ENCODE results near the gene MAPK1.
"Not testable (repeated sequence)": the region's sequence is repeated elsewhere in the genome, so short reads cannot be mapped to it uniquely, and the experiment has no call there.

The MAPK1 gene

DNA sequence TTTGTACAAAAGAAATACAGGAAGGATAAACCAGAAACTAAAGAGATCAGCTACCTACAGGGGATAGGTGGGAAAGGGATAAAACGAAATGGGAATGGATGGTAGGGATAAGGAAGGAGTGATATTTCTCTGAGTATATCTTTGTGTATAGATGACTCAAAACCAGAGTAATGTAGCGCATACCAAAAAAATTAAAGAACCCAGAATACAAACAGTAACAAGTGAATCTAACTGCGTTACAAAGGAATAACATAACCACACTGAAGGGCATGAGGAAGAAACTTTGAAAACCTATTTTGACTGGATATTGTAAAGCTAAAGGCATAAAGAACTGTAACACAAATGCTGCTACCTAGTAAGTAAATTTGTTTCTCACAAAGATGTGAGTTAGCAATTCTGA lies 37.9 kb downstream of the MAPK1 start:
- WGBS, 2 experiments (ENCODE audit: insufficient coverage in 2 of 2) = 100% methylated on average over 1 of the region's 3 CpGs; no CpG with 5 or more reads in 1 of the 2 experiments

DNA sequence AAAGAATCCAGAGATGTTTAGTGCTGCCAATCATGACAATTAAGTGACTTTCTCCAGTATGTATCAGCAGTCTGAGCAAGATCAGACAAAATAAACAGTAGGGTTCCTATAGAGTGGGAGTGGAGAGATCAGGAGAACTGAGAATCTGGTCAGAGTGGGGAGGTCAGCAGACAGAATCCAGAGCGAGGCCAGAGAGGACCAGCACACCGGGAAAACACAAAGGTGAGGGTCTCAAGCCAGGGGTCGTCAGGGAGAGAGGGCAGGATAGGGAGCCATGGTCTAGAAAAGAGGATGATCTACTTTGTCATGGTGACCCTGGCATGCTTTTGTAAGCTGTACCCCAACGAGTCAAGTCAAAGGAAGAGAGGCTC lies 39.2 kb downstream of the MAPK1 start:
- Histone ChIP-seq H3K4me3 (ENCODE audit: extremely low read depth, insufficient read depth, low read length, poor library complexity, severe bottlenecking) (no peak overlapping the region), H3K4me1 (ENCODE audit: control insufficient read depth, insufficient read depth, low read length, poor library complexity, severe bottlenecking) (peaks cover 13% of the 10 kb centered on the region), H3K27ac (ENCODE audit: low read depth, low read length, severe bottlenecking) (no peak overlapping the region), H3K36me3 (ENCODE audit: control insufficient read depth, insufficient read depth, low read length) (peaks cover 6% of the 10 kb centered on the region), H3K9me3 (ENCODE audit: control insufficient read depth, low read length) (no peaks in the 10 kb centered on the region)
- WGBS, 2 experiments (ENCODE audit: insufficient coverage in 2 of 2) = 85 to 100% methylated on average over 3 to 4 of the region's 4 CpGs

More for the DNA sequence above, 37.9 kb downstream of the MAPK1 start:
- no peaks in the 10 kb centered on the region for H3K9me3 ChIP-seq (ENCODE audit: control insufficient read depth, low read length)
- H3K4me1 ChIP-seq (ENCODE audit: control insufficient read depth, insufficient read depth, low read length, poor library complexity, severe bottlenecking) = peaks cover 13% of the 10 kb centered on the region
- H3K4me3 ChIP-seq (ENCODE audit: extremely low read depth, insufficient read depth, low read length, poor library complexity, severe bottlenecking) = no peak overlapping the region
- peaks cover 6% of the 10 kb centered on the region for H3K36me3 ChIP-seq (ENCODE audit: control insufficient read depth, insufficient read depth, low read length)
- no peak overlapping the region for H3K27ac ChIP-seq (ENCODE audit: low read depth, low read length, severe bottlenecking)

DNA sequence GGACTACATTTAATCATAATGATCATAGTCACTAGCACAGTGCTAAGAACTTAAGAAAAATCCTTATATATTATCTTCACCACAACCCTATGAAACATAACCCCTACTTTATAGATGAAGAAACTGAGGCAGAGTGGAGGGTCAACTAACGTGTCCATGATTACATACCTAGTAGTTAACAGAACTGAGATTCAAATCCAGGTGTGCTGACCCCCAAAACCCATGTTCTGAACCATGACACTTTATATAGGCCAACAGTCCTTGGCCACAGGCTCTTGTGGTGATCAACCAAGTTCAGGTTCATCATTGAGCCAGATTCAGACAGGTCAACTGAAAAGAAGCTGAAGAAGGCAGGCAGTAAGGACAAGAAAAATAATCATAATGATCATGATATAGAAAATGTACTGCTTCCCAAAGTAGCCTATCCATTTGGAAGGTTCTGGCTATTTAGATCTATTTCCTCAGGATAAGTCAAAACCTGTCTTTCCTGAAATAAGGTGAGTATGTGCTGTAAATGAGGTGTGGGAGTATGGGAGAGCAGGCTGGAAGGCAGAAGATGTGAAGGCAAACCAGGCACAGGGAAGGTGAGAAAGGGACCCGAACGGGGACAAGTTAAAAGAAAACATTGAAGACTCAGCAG lies 39.7 kb downstream of the MAPK1 start:
- Histone ChIP-seq H3K36me3 (ENCODE audit: control insufficient read depth, insufficient read depth, low read length) (peaks cover 6% of the 10 kb centered on the region), H3K4me1 (ENCODE audit: control insufficient read depth, insufficient read depth, low read length, poor library complexity, severe bottlenecking) (peaks cover 11% of the 10 kb centered on the region), H3K27ac (ENCODE audit: low read depth, low read length, severe bottlenecking) (no peak overlapping the region), H3K4me3 (ENCODE audit: extremely low read depth, insufficient read depth, low read length, poor library complexity, severe bottlenecking) (no peak overlapping the region), H3K9me3 (ENCODE audit: control insufficient read depth, low read length) (no peaks in the 10 kb centered on the region)
- 81 to 87% methylated on average over 2 of the region's 3 CpGs for WGBS, 2 experiments (ENCODE audit: insufficient coverage in 2 of 2)

DNA sequence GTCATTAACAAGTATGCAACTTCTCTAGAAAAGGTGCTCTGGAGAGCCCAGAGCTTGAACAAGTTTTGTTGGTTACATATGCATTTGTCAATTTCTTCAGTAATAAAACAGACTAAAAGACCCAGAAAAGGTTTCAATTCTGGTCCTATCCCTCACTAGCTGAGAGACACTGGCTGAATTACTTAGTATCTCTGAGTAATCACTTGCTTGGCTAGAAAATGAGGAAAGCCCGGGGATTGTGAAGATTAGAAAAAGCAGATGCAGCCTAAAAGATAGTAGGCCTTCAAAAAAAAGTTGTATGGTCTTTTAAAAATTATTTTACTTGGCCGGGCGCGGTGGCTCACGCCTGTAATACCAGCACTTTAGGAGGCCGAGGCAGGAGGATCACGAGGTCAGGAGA lies 41.2 kb downstream of the MAPK1 start:
- Histone ChIP-seq H3K4me1 (ENCODE audit: control insufficient read depth, insufficient read depth, low read length, poor library complexity, severe bottlenecking) (peaks cover 5% of the 10 kb centered on the region), H3K36me3 (ENCODE audit: control insufficient read depth, insufficient read depth, low read length) (no peaks in the 10 kb centered on the region), H3K9me3 (ENCODE audit: control insufficient read depth, low read length) (no peaks in the 10 kb centered on the region), H3K4me3 (ENCODE audit: extremely low read depth, insufficient read depth, low read length, poor library complexity, severe bottlenecking) (no peak overlapping the region), H3K27ac (ENCODE audit: low read depth, low read length, severe bottlenecking) (no peak overlapping the region)
- WGBS, 2 experiments (ENCODE audit: insufficient coverage in 2 of 2) = 96 to 100% methylated on average over 5 to 7 of the region's 7 CpGs

DNA sequence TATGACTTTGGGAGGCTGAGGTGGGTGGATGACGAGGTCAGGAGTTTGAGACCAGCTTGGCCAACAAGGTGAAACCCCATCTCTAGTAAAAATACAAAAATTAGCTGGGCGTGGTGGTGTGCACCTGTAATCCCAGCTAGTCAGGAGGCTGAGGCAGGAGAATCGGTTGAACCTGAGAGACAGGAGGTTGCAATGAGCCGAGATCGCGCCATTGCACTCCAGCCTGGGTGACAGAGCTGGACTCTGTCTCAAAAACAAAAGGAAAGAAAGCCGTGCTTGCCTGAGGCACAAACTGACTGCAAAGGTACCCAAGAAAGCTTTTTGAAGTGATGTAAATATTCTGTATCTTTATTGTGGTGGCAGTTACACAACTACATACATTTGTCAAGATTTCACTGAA lies 42.5 kb downstream of the MAPK1 start:
- 76 to 86% methylated on average over 6 of the region's 7 CpGs for WGBS, 2 experiments (ENCODE audit: insufficient coverage in 2 of 2)
- H3K4me3 ChIP-seq (ENCODE audit: extremely low read depth, insufficient read depth, low read length, poor library complexity, severe bottlenecking); H3K36me3 ChIP-seq (ENCODE audit: control insufficient read depth, insufficient read depth, low read length); H3K9me3 ChIP-seq (ENCODE audit: control insufficient read depth, low read length); H3K4me1 ChIP-seq (ENCODE audit: control insufficient read depth, insufficient read depth, low read length, poor library complexity, severe bottlenecking); H3K27ac ChIP-seq (ENCODE audit: low read depth, low read length, severe bottlenecking): not testable (repeated sequence)

DNA sequence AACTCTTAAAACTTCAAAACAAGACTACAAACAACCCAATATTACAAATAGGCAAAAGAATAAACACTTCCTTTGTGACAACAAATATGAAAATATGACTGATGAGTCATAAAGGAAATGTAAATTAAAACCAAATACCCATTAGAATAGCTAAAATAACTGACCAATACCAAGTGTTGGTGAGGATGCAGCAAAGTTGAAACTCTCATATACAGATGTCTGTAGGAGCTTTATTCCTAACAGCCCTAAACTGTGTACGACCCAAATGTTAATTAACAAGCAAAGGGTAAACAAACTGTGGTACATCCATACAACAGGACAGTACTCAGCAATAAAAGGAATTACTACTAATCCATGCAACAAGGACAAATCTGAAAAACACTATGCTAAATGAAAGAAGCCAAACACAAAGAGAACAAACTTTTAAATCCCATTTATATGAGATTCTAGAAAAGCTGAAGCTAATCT lies 43.0 kb downstream of the MAPK1 start:
- peaks cover 12% of the 10 kb centered on the region for H3K4me1 ChIP-seq (ENCODE audit: control insufficient read depth, insufficient read depth, low read length, poor library complexity, severe bottlenecking)
- H3K4me3 ChIP-seq (ENCODE audit: extremely low read depth, insufficient read depth, low read length, poor library complexity, severe bottlenecking) = no peak overlapping the region
- WGBS, 2 experiments (ENCODE audit: insufficient coverage in 2 of 2) = 100% methylated on average over 1 of the region's 1 CpG; no CpG with 5 or more reads in 1 of the 2 experiments
- H3K36me3 ChIP-seq (ENCODE audit: control insufficient read depth, insufficient read depth, low read length) = peaks cover 3% of the 10 kb centered on the region
- no peak overlapping the region for H3K27ac ChIP-seq (ENCODE audit: low read depth, low read length, severe bottlenecking)
- no peaks in the 10 kb centered on the region for H3K9me3 ChIP-seq (ENCODE audit: control insufficient read depth, low read length)

DNA sequence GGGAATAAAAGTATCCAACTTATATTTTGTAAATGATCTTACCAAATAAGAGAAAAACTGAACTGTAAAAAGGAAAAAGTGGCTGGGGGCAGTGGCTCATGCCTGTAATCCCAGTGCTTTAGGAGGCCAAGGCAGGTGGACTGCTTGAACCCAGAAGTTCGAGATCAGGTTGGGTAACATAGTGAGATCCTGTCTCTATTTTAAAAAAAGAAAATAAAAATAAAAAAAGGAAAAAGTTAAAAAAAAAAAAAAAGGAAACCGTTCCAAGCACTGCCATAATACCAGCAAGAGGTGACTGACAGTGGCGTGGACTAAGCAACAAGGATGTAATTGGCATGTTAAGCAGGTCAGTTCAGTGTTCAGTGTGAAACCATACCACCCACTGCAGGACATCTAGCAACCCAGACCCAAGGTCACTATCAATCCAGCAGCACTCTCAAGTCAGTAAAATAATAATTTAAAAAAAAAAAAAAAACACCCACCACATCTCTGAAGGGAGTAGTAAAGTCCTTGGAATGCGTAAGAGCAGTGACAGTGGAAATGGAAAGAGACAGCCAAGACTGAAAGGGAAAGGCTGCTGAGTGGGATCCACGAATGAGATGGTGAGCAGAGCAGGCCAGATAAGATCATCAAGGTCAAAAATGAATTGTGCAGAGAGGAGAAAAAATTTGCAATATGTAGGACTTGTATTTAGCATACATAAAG lies 43.6 kb downstream of the MAPK1 start:
- Histone ChIP-seq H3K4me3 (ENCODE audit: extremely low read depth, insufficient read depth, low read length, poor library complexity, severe bottlenecking) (no peak overlapping the region), H3K9me3 (ENCODE audit: control insufficient read depth, low read length) (no peaks in the 10 kb centered on the region), H3K4me1 (ENCODE audit: control insufficient read depth, insufficient read depth, low read length, poor library complexity, severe bottlenecking) (peaks cover 17% of the 10 kb centered on the region), H3K36me3 (ENCODE audit: control insufficient read depth, insufficient read depth, low read length) (peaks cover 3% of the 10 kb centered on the region), H3K27ac (ENCODE audit: low read depth, low read length, severe bottlenecking) (no peak overlapping the region)
- 100% methylated on average over 1 to 2 of the region's 5 CpGs for WGBS, 2 experiments (ENCODE audit: insufficient coverage in 2 of 2)

DNA sequence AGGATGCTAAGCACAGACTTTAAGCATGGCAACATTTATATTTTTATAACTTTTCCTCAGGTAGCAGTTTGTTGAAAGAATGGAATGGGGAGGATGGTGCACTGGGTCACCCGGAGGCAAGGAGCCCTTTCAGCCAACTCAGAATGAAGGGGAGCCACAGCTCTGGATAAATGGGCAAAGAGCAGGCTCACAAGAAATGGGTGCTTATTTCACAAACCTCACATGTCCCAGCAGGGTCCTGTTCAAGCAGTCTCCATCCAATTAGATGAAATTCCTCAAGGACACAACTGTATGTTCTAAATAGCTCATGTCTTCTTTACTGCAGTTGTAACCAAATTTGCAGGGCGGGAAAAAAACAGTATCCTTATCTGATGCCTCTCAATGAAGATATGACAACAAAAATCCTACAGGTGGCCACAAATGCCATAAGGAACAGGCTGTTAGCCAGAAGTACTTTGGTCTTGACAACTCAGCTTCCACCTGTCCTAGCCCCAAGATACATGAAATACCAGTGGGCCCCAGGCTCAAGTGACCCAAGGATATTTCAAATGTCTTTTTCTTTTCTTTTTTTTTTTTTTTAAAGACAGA lies 48.2 kb downstream of the MAPK1 start:
- Histone ChIP-seq H3K9me3 (ENCODE audit: control insufficient read depth, low read length) (no peaks in the 10 kb centered on the region), H3K4me3 (ENCODE audit: extremely low read depth, insufficient read depth, low read length, poor library complexity, severe bottlenecking) (no peak overlapping the region), H3K36me3 (ENCODE audit: control insufficient read depth, insufficient read depth, low read length) (peaks cover 3% of the 10 kb centered on the region), H3K4me1 (ENCODE audit: control insufficient read depth, insufficient read depth, low read length, poor library complexity, severe bottlenecking) (peaks cover 31% of the 10 kb centered on the region), H3K27ac (ENCODE audit: low read depth, low read length, severe bottlenecking) (no peak overlapping the region)
- 85 to 94% methylated on average over 1 to 2 of the region's 2 CpGs for WGBS, 2 experiments (ENCODE audit: insufficient coverage in 2 of 2)

DNA sequence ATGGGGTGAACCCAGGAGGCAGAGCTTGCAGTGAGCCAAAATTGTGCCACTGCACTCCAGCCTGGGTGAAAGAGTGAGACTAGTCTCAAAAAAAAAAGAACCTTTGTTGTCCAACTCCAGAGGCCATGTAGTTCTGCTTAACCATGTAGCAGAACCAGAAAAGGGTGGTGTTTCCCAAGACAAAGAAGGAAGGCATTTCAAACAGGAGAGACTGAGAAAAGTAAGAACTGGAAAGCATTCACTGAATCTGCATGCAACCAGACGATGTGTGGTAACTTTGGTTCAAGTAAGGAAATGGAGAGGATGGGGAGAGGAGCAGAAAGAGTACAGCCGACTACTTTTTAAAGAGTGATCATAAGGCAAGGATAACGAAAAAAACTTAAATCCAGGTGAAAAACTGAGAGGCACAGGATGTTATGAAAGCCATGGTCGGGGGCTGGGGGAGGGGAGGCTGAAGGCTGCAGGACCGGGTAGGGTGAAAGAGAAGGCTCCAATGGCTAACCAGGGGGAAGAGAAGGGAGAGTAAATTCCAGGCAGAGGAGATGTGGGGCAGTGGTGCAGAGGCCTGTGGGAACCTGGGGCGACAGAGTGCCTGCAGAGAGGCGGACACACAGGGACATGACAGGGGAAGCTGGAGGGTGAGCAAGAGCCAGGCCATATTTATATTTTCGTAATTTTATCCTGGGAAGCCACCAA lies 48.8 kb downstream of the MAPK1 start:
- 69 to 73% methylated on average over 7 of the region's 8 CpGs for WGBS, 2 experiments (ENCODE audit: insufficient coverage in 2 of 2)
- Histone ChIP-seq H3K4me1 (ENCODE audit: control insufficient read depth, insufficient read depth, low read length, poor library complexity, severe bottlenecking) (peaks cover 31% of the 10 kb centered on the region), H3K36me3 (ENCODE audit: control insufficient read depth, insufficient read depth, low read length) (peaks cover 3% of the 10 kb centered on the region), H3K4me3 (ENCODE audit: extremely low read depth, insufficient read depth, low read length, poor library complexity, severe bottlenecking) (no peak overlapping the region), H3K27ac (ENCODE audit: low read depth, low read length, severe bottlenecking) (no peak overlapping the region), H3K9me3 (ENCODE audit: control insufficient read depth, low read length) (no peaks in the 10 kb centered on the region)

DNA sequence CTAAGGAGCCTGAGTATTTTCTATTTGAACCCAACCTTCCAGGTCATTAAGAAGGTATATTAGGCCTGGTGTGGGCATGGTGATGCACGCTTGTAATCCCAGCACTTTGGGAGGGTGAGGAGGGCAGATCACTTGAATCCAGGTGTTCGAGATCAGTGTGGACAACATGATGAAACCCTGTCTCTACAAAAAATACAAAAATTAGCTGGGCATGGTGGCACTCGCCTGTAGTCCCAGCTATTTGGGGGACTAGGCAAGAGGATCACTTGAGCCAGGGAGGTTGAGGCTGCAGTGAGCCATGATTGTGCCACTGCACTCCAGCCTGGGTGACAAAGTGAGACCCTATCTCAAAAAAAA lies 50.0 kb downstream of the MAPK1 start:
- H3K4me3 ChIP-seq (ENCODE audit: extremely low read depth, insufficient read depth, low read length, poor library complexity, severe bottlenecking); H3K36me3 ChIP-seq (ENCODE audit: control insufficient read depth, insufficient read depth, low read length); H3K9me3 ChIP-seq (ENCODE audit: control insufficient read depth, low read length): not testable (repeated sequence)
- H3K27ac ChIP-seq (ENCODE audit: low read depth, low read length, severe bottlenecking) = peak overlapping the region; percentile 87
- H3K4me1 ChIP-seq (ENCODE audit: control insufficient read depth, insufficient read depth, low read length, poor library complexity, severe bottlenecking) = peaks cover 31% of the 10 kb centered on the region
- 83% methylated on average over 2 of the region's 3 CpGs; no CpG with 5 or more reads in 1 of the 2 experiments for whole genome bisulfite sequencing, 2 experiments (ENCODE audit: insufficient coverage in 2 of 2)

All from mesodermal cell (in vitro differentiated cells).